Measurements from ENCODE around the gene MCU. TPM values are rescaled to one million over a fixed set of nuclear protein-coding genes. Genes with fewer than 3 reads are reported as not detected.

MCU gene
- total and polyA plus RNA-seq, 2 of the 8 experiments (the other 6 are each of a cell fraction or from before 2014, with no cell fraction given), result 51.6 to 62.2 TPM

DNA sequence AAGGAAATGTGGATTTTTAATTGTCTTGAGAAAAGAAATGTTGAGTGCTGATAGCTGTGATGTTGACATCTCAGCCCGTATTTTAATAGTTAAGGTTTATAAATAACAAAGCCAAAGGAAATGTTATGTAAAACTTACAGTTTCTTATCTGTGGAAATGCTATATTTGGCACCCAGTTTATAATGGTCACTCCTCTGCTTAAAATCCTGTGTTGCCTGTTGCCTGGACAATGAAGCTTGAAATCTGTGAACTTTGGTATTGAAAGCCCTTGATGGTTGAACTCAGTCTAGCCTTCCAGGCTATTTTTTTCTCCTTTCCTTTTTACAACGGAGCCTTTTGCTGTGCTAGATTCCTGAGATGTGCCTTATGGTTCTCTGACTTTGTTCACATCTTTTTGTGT lies 46.5 kb downstream of the MCU start:
- no peak overlapping the region for H4K5ac ChIP-seq (ENCODE audit: insufficient read length, low read depth, low read length)
- POLR2A ChIA-PET (ENCODE audit: partially characterized antibody), result interaction anchor here (0.8 kb wide), 2 partner anchors 8 to 9 kb away, joined by 3 read pairs; no protein-coding TSS in a partner anchor
- CTCF ChIA-PET (ENCODE audit: partially characterized antibody), result interaction anchor here (1.0 to 1.2 kb wide), 3 partner anchors 15 to 96 kb away, joined by 3 read pairs; no protein-coding TSS in a partner anchor
- H3K4me3 ChIP-seq (ENCODE audit: extremely low read depth in 1 of 4, insufficient read depth in 2 of 4, low read depth in 3 of 4, low read length in 4 of 4), result no peak overlapping the region
- 74% methylated on average over 2 of the region's 2 CpGs; no CpG with 5 or more reads in 1 of the 2 experiments for WGBS, 2 experiments (ENCODE audit: extremely low coverage in 1 of 2, insufficient coverage in 1 of 2, insufficient read length in 1 of 2, insufficient replicate concordance in 2 of 2, low coverage in 1 of 2, low lambda C conversion rate in 2 of 2, missing lambda C conversion rate in 1 of 2)
- no peak overlapping the region for H2BK15ac ChIP-seq (ENCODE audit: low read length)
- no peak overlapping the region for H2BK120ac ChIP-seq (replicated peaks; ENCODE audit: low read depth, low read length)
- no peak overlapping the region for H3K56ac ChIP-seq (replicated peaks; ENCODE audit: insufficient read length, low read depth, low read length)
- no peak overlapping the region for H3K14ac ChIP-seq (ENCODE audit: insufficient read length)
- H2BK20ac ChIP-seq (ENCODE audit: low read length), result no peak overlapping the region
- H3K4me1 ChIP-seq (replicated peaks in 1 of 4; ENCODE audit: control insufficient read depth in 3 of 4, insufficient read depth in 4 of 4, low read length in 3 of 4), result no peaks in the 10 kb centered on the region; a peak in 3 of 7 replicates
- no peaks in the 10 kb centered on the region for H3K79me1 ChIP-seq (ENCODE audit: low read depth, low read length)
- H3K36me3 ChIP-seq (ENCODE audit: control insufficient read depth in 2 of 4, insufficient read depth in 4 of 4, low read length in 3 of 4), result no peaks in the 10 kb centered on the region
- H2AK5ac ChIP-seq (ENCODE audit: low read depth, low read length), result no peak overlapping the region
- no peak overlapping the region for H3K4me2 ChIP-seq (ENCODE audit: insufficient read depth in 1 of 2, low read depth in 2 of 2, low read length in 2 of 2)
- no peak overlapping the region for H2BK5ac ChIP-seq (ENCODE audit: low read depth, low read length)
- DNase-seq (ENCODE audit: low read depth in 1 of 2, low spot score in 2 of 2) (no peak), FAIRE-seq (peak; percentile 19)
- no peak overlapping the region for H2AFZ ChIP-seq (ENCODE audit: low read length)
- H3K27ac ChIP-seq (ENCODE audit: low read depth, low read length), result no peak overlapping the region
- H4K20me1 ChIP-seq (replicated peaks in 1 of 2; ENCODE audit: control insufficient read depth in 1 of 2, insufficient read depth in 2 of 2, low read length in 2 of 2), result no peaks in the 10 kb centered on the region
- no peak overlapping the region for H4K8ac ChIP-seq (ENCODE audit: extremely low read depth, insufficient read depth, low read length)
- no peak overlapping the region for H3K9ac ChIP-seq (replicated peaks in 1 of 4; ENCODE audit: extremely low read depth in 1 of 4, low read depth in 3 of 4, low read length in 3 of 4)
- H3K23me2 ChIP-seq (ENCODE audit: low read depth, low read length), result no peaks in the 10 kb centered on the region
- H2BK12ac ChIP-seq (ENCODE audit: low read depth, low read length), result no peak overlapping the region
- no peak overlapping the region for H3K23ac ChIP-seq (ENCODE audit: insufficient read length)
- H4K91ac ChIP-seq (replicated peaks; ENCODE audit: insufficient read length, low read length), result no peak overlapping the region
- no peaks in the 10 kb centered on the region for H3K27me3 ChIP-seq (replicated peaks in 1 of 4; ENCODE audit: control insufficient read depth in 3 of 4, extremely low read depth in 1 of 4, insufficient read depth in 3 of 4, low read length in 3 of 4)
- no peak overlapping the region for H3K4ac ChIP-seq (replicated peaks; ENCODE audit: insufficient read length, low read depth, low read length)
- peaks cover 0 to 90% of the 10 kb centered on the region in 2 experiments; a peak in 3 of 4 replicates for H3K79me2 ChIP-seq (ENCODE audit: control insufficient read depth in 1 of 2, insufficient read depth in 2 of 2, low read length in 2 of 2)
- H3K18ac ChIP-seq (ENCODE audit: extremely low read depth, low read length), result no peak overlapping the region
- H3K9me3 ChIP-seq (ENCODE audit: insufficient read depth in 2 of 2, low read depth in 1 of 2, low read length in 1 of 2), result no peaks in the 10 kb centered on the region
- no peak for TF ChIP-seq SIX5 (IDR thresholded peaks at IDR 0.05; ENCODE audit: low read depth, low read length)
- no peak for TF ChIP-seq TAF7 (optimal IDR thresholded peaks at IDR 0.05; ENCODE audit: borderline replicate concordance, low read depth, low read length)
- no peak for TF ChIP-seq NANOG (IDR thresholded peaks at IDR 0.05; ENCODE audit: insufficient read depth, low read depth, low read length, poor library complexity, severe bottlenecking)
- TF ChIP-seq CTBP2 (IDR thresholded peaks at IDR 0.05; ENCODE audit: borderline replicate concordance, insufficient read depth, insufficient read length, low read length), result no peak
- no peak for TF ChIP-seq USF2 (IDR thresholded peaks at IDR 0.05; ENCODE audit: low read length)
- no peak for TF ChIP-seq FOSL1 (IDR thresholded peaks at IDR 0.05; ENCODE audit: insufficient read depth, low read depth, low read length)
- no peak for TF ChIP-seq BRCA1 (IDR thresholded peaks at IDR 0.05; ENCODE audit: low read depth, low read length)
- TF ChIP-seq SUZ12 (IDR thresholded peaks at IDR 0.05; ENCODE audit: low read length), result no peak
- no peak for TF ChIP-seq CHD1 (IDR thresholded peaks at IDR 0.05; ENCODE audit: low read depth, low read length)
- TF ChIP-seq, protein P1, sequence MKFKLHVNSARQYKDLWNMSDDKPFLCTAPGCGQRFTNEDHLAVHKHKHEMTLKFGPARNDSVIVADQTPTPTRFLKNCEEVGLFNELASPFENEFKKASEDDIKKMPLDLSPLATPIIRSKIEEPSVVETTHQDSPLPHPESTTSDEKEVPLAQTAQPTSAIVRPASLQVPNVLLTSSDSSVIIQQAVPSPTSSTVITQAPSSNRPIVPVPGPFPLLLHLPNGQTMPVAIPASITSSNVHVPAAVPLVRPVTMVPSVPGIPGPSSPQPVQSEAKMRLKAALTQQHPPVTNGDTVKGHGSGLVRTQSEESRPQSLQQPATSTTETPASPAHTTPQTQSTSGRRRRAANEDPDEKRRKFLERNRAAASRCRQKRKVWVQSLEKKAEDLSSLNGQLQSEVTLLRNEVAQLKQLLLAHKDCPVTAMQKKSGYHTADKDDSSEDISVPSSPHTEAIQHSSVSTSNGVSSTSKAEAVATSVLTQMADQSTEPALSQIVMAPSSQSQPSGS (IDR thresholded peaks at IDR 0.05; ENCODE audit: low read length), result no peak
- no peak for TF ChIP-seq NRF1 (IDR thresholded peaks at IDR 0.05; ENCODE audit: low read depth, low read length)
